ENCODE data around the gene SHISAL1. TPM values are rescaled to one million over a fixed set of nuclear protein-coding genes. Genes with fewer than 3 reads are reported as not detected.
"Not testable (repeated sequence)": the region's sequence is repeated elsewhere in the genome, so short reads cannot be mapped to it uniquely, and the experiment has no call there.

SHISAL1 gene
- polyA plus RNA-seq, 1 donor (not counting 4 experiments of a cell fraction or from before 2014, with no cell fraction given) = 0.24 TPM

- Histone ChIP-seq H3K79me2 (ENCODE audit: control insufficient read depth, insufficient read depth, low read length) (no peaks in the 10 kb centered on the region), H3K4me1 (ENCODE audit: control insufficient read depth, extremely low read depth, insufficient read depth, low read length) (peaks cover 18% of the 10 kb centered on the region), H3K9me1 (ENCODE audit: control insufficient read depth, extremely low read depth, insufficient read depth, low read length) (no peaks in the 10 kb centered on the region), H3K4me2 (ENCODE audit: control insufficient read depth, extremely low read depth, insufficient read depth, low read depth, low read length) (no peak overlapping the region), H3K27me3 (ENCODE audit: control insufficient read depth, extremely low read depth, insufficient read depth, low read length) (peaks cover 21% of the 10 kb centered on the region), H3K9ac (ENCODE audit: control insufficient read depth, extremely low read depth, insufficient read depth, low read length) (no peak overlapping the region), H3K4me3 (ENCODE audit: control insufficient read depth in 2 of 3, extremely low read depth in 1 of 3, insufficient read depth in 2 of 3, low read depth in 1 of 3, low read length in 3 of 3) (no peak overlapping the region), H3K9me3 (ENCODE audit: control insufficient read depth, low read depth, low read length) (no peaks in the 10 kb centered on the region), H3K27ac (ENCODE audit: control insufficient read depth, insufficient read depth, low read length) (no peak overlapping the region), H3K36me3 (ENCODE audit: control insufficient read depth in 2 of 2, extremely low read depth in 1 of 2, insufficient read depth in 2 of 2, low read length in 2 of 2) (no peaks in the 10 kb centered on the region), H4K20me1 (ENCODE audit: control insufficient read depth, extremely low read depth, insufficient read depth, low read length) (no peaks in the 10 kb centered on the region), H2AFZ (ENCODE audit: control insufficient read depth, low read length) (no peak overlapping the region)
- TF ChIP-seq, protein P1, sequence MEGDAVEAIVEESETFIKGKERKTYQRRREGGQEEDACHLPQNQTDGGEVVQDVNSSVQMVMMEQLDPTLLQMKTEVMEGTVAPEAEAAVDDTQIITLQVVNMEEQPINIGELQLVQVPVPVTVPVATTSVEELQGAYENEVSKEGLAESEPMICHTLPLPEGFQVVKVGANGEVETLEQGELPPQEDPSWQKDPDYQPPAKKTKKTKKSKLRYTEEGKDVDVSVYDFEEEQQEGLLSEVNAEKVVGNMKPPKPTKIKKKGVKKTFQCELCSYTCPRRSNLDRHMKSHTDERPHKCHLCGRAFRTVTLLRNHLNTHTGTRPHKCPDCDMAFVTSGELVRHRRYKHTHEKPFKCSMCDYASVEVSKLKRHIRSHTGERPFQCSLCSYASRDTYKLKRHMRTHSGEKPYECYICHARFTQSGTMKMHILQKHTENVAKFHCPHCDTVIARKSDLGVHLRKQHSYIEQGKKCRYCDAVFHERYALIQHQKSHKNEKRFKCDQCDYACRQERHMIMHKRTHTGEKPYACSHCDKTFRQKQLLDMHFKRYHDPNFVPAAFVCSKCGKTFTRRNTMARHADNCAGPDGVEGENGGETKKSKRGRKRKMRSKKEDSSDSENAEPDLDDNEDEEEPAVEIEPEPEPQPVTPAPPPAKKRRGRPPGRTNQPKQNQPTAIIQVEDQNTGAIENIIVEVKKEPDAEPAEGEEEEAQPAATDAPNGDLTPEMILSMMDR (optimal IDR thresholded peaks at IDR 0.05 in 1 of 3, IDR thresholded peaks at IDR 0.05 in 1 of 3, conservative IDR thresholded peaks at IDR 0.05 in 1 of 3; ENCODE audit: extremely low read depth in 1 of 3, insufficient read depth in 2 of 3, low read length in 3 of 3) = no peak
- no peak for TF ChIP-seq EZH2 (IDR thresholded peaks at IDR 0.05; ENCODE audit: low read length)
- DNase-seq (ENCODE audit: low read depth, low spot score) (no peak), FAIRE-seq (no peak)
- dilution Hi-C loops (cut with MboI; ENCODE audit: extremely low pct_ligation_motif_present, low sequenced_read_pairs) = no loop called here
These were observed 7.8 kb downstream of the SHISAL1 start for GRCh38 chr22:44304911-44305310.

- Histone ChIP-seq H3K9me1 (ENCODE audit: control insufficient read depth, extremely low read depth, insufficient read depth, low read length) (no peaks in the 10 kb centered on the region), H3K9ac (ENCODE audit: control insufficient read depth, extremely low read depth, insufficient read depth, low read length) (no peak overlapping the region), H3K4me3 (ENCODE audit: control insufficient read depth in 2 of 3, extremely low read depth in 1 of 3, insufficient read depth in 2 of 3, low read depth in 1 of 3, low read length in 3 of 3) (no peak overlapping the region), H2AFZ (ENCODE audit: control insufficient read depth, low read length) (no peak overlapping the region), H3K27ac (ENCODE audit: control insufficient read depth, insufficient read depth, low read length) (no peak overlapping the region), H4K20me1 (ENCODE audit: control insufficient read depth, extremely low read depth, insufficient read depth, low read length) (no peaks in the 10 kb centered on the region), H3K4me2 (ENCODE audit: control insufficient read depth, extremely low read depth, insufficient read depth, low read depth, low read length) (no peak overlapping the region), H3K79me2 (ENCODE audit: control insufficient read depth, insufficient read depth, low read length) (no peaks in the 10 kb centered on the region), H3K9me3 (ENCODE audit: control insufficient read depth, low read depth, low read length) (no peaks in the 10 kb centered on the region), H3K4me1 (ENCODE audit: control insufficient read depth, extremely low read depth, insufficient read depth, low read length) (peaks cover 12% of the 10 kb centered on the region), H3K36me3 (ENCODE audit: control insufficient read depth in 2 of 2, extremely low read depth in 1 of 2, insufficient read depth in 2 of 2, low read length in 2 of 2) (no peaks in the 10 kb centered on the region), H3K27me3 (ENCODE audit: control insufficient read depth, extremely low read depth, insufficient read depth, low read length) (peaks cover 22% of the 10 kb centered on the region)
- DNase-seq (ENCODE audit: low read depth, low spot score) (no peak), FAIRE-seq (no peak)
- dilution Hi-C loops (cut with MboI; ENCODE audit: extremely low pct_ligation_motif_present, low sequenced_read_pairs) = no loop called here
- no peak for TF ChIP-seq EZH2 (IDR thresholded peaks at IDR 0.05; ENCODE audit: low read length)
- TF ChIP-seq, protein P1 (optimal IDR thresholded peaks at IDR 0.05 in 1 of 3, IDR thresholded peaks at IDR 0.05 in 1 of 3, conservative IDR thresholded peaks at IDR 0.05 in 1 of 3; ENCODE audit: extremely low read depth in 1 of 3, insufficient read depth in 2 of 3, low read length in 3 of 3) = no peak
These were observed 8.4 kb downstream of the SHISAL1 start for GRCh38 chr22:44304354-44304753.

GRCh38 chr22:44302363-44302762 lies 10.4 kb downstream of the SHISAL1 start:
- H3K9me3 ChIP-seq (ENCODE audit: control insufficient read depth, low read depth, low read length); H3K4me3 ChIP-seq (ENCODE audit: control insufficient read depth in 2 of 3, extremely low read depth in 1 of 3, insufficient read depth in 2 of 3, low read depth in 1 of 3, low read length in 3 of 3); H4K20me1 ChIP-seq (ENCODE audit: control insufficient read depth, extremely low read depth, insufficient read depth, low read length); FAIRE-seq; DNase-seq (ENCODE audit: low read depth, low spot score); H3K9ac ChIP-seq (ENCODE audit: control insufficient read depth, extremely low read depth, insufficient read depth, low read length); H3K4me2 ChIP-seq (ENCODE audit: control insufficient read depth, extremely low read depth, insufficient read depth, low read depth, low read length); H3K27ac ChIP-seq (ENCODE audit: control insufficient read depth, insufficient read depth, low read length); H3K36me3 ChIP-seq (ENCODE audit: control insufficient read depth in 2 of 2, extremely low read depth in 1 of 2, insufficient read depth in 2 of 2, low read length in 2 of 2); H2AFZ ChIP-seq (ENCODE audit: control insufficient read depth, low read length); H3K4me1 ChIP-seq (ENCODE audit: control insufficient read depth, extremely low read depth, insufficient read depth, low read length); H3K9me1 ChIP-seq (ENCODE audit: control insufficient read depth, extremely low read depth, insufficient read depth, low read length); H3K79me2 ChIP-seq (ENCODE audit: control insufficient read depth, insufficient read depth, low read length); dilution Hi-C loops (cut with MboI; ENCODE audit: extremely low pct_ligation_motif_present, low sequenced_read_pairs): not testable (repeated sequence)
- H3K27me3 ChIP-seq (ENCODE audit: control insufficient read depth, extremely low read depth, insufficient read depth, low read length) = peaks cover 20% of the 10 kb centered on the region
